Esophagus squamous epithelium (tissue), 5 donors: Measurements from ENCODE around the gene THUMPD3. TPM values are rescaled to one million over a fixed set of nuclear protein-coding genes. Genes with fewer than 3 reads are reported as not detected.

Experiments used
- DNase-seq: peaks from one replicate; lab custom pipeline; 2025; lab: John Stamatoyannopoulos, UW
- H3K27ac ChIP-seq, 4 donors: fragments of 200-600 bp; sonication (generic); one replicate each; pipeline ENCODE4 v1.5.1; 2016 to 2019; ENCODE audit warnings: mild to moderate bottlenecking in 1 of 4
- H3K27me3 ChIP-seq, 4 donors: fragments of 200-600 bp; sonication (generic); 1 replicate in 3 of 4; 2 replicates in 1 of 4; pipeline versions ENCODE4 v1.5.1 to v1.6.0; 2017 to 2021; ENCODE audit warnings: antibody characterized with exemption in 1 of 4
- H3K36me3 ChIP-seq, 3 donors: fragments of 200-600 bp; sonication (generic); one replicate each; pipeline ENCODE4 v1.5.1; 2016 to 2019
- H3K4me1 ChIP-seq, 3 donors: fragments of 200-600 bp; sonication (generic); one replicate each; pipeline ENCODE4 v1.5.1; 2017 to 2019
- H3K4me3 ChIP-seq, 4 donors: fragments of 200-600 bp; sonication (generic); 1 replicate in 3 of 4; 2 replicates in 1 of 4; pipeline ENCODE4 v1.5.1; 2016 to 2019; ENCODE audit warnings: mild to moderate bottlenecking in 2 of 4, moderate library complexity in 1 of 4
- H3K9me3 ChIP-seq, 3 donors: fragments of 200-600 bp; sonication (generic); one replicate each; pipeline ENCODE4 v1.5.1; 2016 to 2019
- CTCF ChIP-seq, 6 experiments: fragments of 450-650 bp in 4 of 6; fragments of 200-600 bp in 2 of 6; sonication (generic) in 2 of 6; IDR thresholded peaks; one replicate each; pipeline ENCODE4 v1.5.1; 2016 to 2019; ENCODE audit warnings: antibody characterized with exemption in 6 of 6, mild to moderate bottlenecking in 4 of 6, moderate library complexity in 4 of 6
- POLR2A ChIP-seq, 4 donors: fragments of 450-650 bp; IDR thresholded peaks; one replicate each; pipeline ENCODE4 v1.6.1; 2017; ENCODE audit warnings: antibody characterized with exemption in 4 of 4, mild to moderate bottlenecking in 4 of 4, moderate library complexity in 3 of 4
- WGBS, 2 donors: methylation state at CpG; one replicate each; pipeline ENCODE4 v1.1.5; 2018; 5-methylcytosine and 5-hydroxymethylcytosine counted together
- intact Hi-C: fragments of 100-400 bp; cut with DNase I; formaldehyde crosslinking; loops from one replicate; pipeline ENCODE4 v1.15.0; 2022
- total RNA-seq, 4 donors: library from RNA; depleted of rRNA; stranded (reverse); fragments of >200 nt; gene quantifications; one replicate each; pipeline ENCODE4 v1.1.0, GENCODE V29; 2016
- donor health status: DM: yes; HTN: yes; CAD: no.

Gene THUMPD3
- total RNA-seq, 4 donors from 2014 or later = 18.9 to 32.8 (median 31.1) TPM

GRCh38 chr3:9415485-9416138 is 52.8 kb downstream of the THUMPD3 start:
- Histone ChIP-seq H3K4me1 (peaks cover 3 to 92% (median 17%) of the 10 kb centered on the region in 3 donors), H3K27ac (peak overlapping the region in 2 of 4 donors; percentile 40 to 55)
- intact Hi-C loops = no loop called here

GRCh38 chr3:9416139-9416780 is 53.4 kb downstream of the THUMPD3 start:
- no peaks in the 10 kb centered on the region for H3K9me3 ChIP-seq
- peaks cover 3 to 92% (median 17%) of the 10 kb centered on the region in 3 donors for H3K4me1 ChIP-seq
- WGBS, 2 donors = 27 to 30% methylated on average over 3 of the region's 3 CpGs
- TF ChIP-seq CTCF (IDR thresholded peaks at IDR 0.05) (no peak), POLR2A (IDR thresholded peaks at IDR 0.05) (no peak)
- intact Hi-C loops = no loop called here
- peak overlapping the region in 2 of 4 donors; percentile 40 to 55 for H3K27ac ChIP-seq
- no peak overlapping the region for H3K4me3 ChIP-seq
- H3K36me3 ChIP-seq = peaks cover 0 to 9% (median 0%) of the 10 kb centered on the region in 3 donors
- no peak for DNase-seq
- H3K27me3 ChIP-seq = no peaks in the 10 kb centered on the region

More at GRCh38 chr3:9415485-9416138, 52.8 kb downstream of the THUMPD3 start:
- no peak for TF ChIP-seq CTCF (IDR thresholded peaks at IDR 0.05)
- no peak for TF ChIP-seq POLR2A (IDR thresholded peaks at IDR 0.05)
- Histone ChIP-seq H3K9me3 (no peaks in the 10 kb centered on the region), H3K4me3 (no peak overlapping the region), H3K36me3 (peaks cover 0 to 9% (median 0%) of the 10 kb centered on the region in 3 donors), H3K27me3 (no peaks in the 10 kb centered on the region)
- 84 to 86% methylated on average over 6 of the region's 6 CpGs for WGBS, 2 donors
- no peak for DNase-seq

- Histone ChIP-seq H3K9me3 (no peaks in the 10 kb centered on the region), H3K36me3 (peaks cover 0 to 15% (median 0%) of the 10 kb centered on the region in 3 donors), H3K27me3 (no peaks in the 10 kb centered on the region), H3K27ac (peak overlapping the region in 2 of 4 donors; percentile 1 to 91), H3K4me3 (no peak overlapping the region), H3K4me1 (peaks cover 10 to 86% (median 27%) of the 10 kb centered on the region in 3 donors)
- no peak for DNase-seq
- 86 to 89% methylated on average over 2 of the region's 2 CpGs for WGBS, 2 donors
- intact Hi-C loops = no loop called here
- TF ChIP-seq CTCF (IDR thresholded peaks at IDR 0.05) (no peak), POLR2A (IDR thresholded peaks at IDR 0.05) (no peak)
Observed at GRCh38 chr3:9420850-9421549, 58.1 kb downstream of the THUMPD3 start.

GRCh38 chr3:9422712-9423424 is 60.0 kb downstream of the THUMPD3 start:
- Histone ChIP-seq H3K4me3 (peak overlapping the region in 2 of 4 donors; percentile 8 to 11), H3K27ac (peak overlapping the region; percentile 59 to 91 (median 84)), H3K27me3 (no peaks in the 10 kb centered on the region), H3K36me3 (peaks cover 0 to 31% (median 5%) of the 10 kb centered on the region in 3 donors), H3K9me3 (no peaks in the 10 kb centered on the region), H3K4me1 (peaks cover 7 to 81% (median 27%) of the 10 kb centered on the region in 3 donors)
- TF ChIP-seq POLR2A (IDR thresholded peaks at IDR 0.05) = peak in 1 of 4 donors; percentile 27
- peak in 4 of 6 experiments; percentile 23 to 69 (median 58) for TF ChIP-seq CTCF (IDR thresholded peaks at IDR 0.05)
- intact Hi-C loops = no loop called here
- DNase-seq = peak; percentile 5
- WGBS, 2 donors = 7 to 12% methylated on average over 5 of the region's 5 CpGs
